Measurements from ENCODE around the gene SLC25A26. TPM values are rescaled to one million over a fixed set of nuclear protein-coding genes. Genes with fewer than 3 reads are reported as not detected.

Gene SLC25A26
- total RNA-seq, 4 donors from 2014 or later: 21.5 to 28.6 (median 26.9) TPM

GRCh38 chr3:66302288-66302687 lies 81.5 kb downstream of the SLC25A26 start:
- TF ChIP-seq CTCF (IDR thresholded peaks at IDR 0.05; ENCODE audit: low read depth): no peak

- no peak for TF ChIP-seq CTCF (IDR thresholded peaks at IDR 0.05; ENCODE audit: low read depth)
These were observed 82.7 kb downstream of the SLC25A26 start for GRCh38 chr3:66303491-66303901.

GRCh38 chr3:66304293-66304692 lies 83.5 kb downstream of the SLC25A26 start:
- no peak for TF ChIP-seq CTCF (IDR thresholded peaks at IDR 0.05; ENCODE audit: low read depth)

GRCh38 chr3:66312039-66312438 lies 91.2 kb downstream of the SLC25A26 start:
- no peak for TF ChIP-seq CTCF (IDR thresholded peaks at IDR 0.05; ENCODE audit: low read depth)

- no peak for TF ChIP-seq CTCF (IDR thresholded peaks at IDR 0.05; ENCODE audit: low read depth)
These were observed 93.7 kb downstream of the SLC25A26 start for GRCh38 chr3:66314455-66314854.

GRCh38 chr3:66317750-66318376 lies 97.1 kb downstream of the SLC25A26 start:
- TF ChIP-seq CTCF (IDR thresholded peaks at IDR 0.05; ENCODE audit: low read depth): no peak

- no peak for TF ChIP-seq CTCF (IDR thresholded peaks at IDR 0.05; ENCODE audit: low read depth)
These were observed 99.6 kb downstream of the SLC25A26 start for GRCh38 chr3:66320390-66320789.
